Measurements from ENCODE around the gene CENPN. TPM values are rescaled to one million over a fixed set of nuclear protein-coding genes. Genes with fewer than 3 reads are reported as not detected.

Gene CENPN
- total RNA-seq, 1 experiment from 2014 or later, result 63.1 TPM

GRCh38 chr16:80991792-80992430 is 15.1 kb upstream of the CENPN start:
- intact Hi-C loops (cut with micrococcal nuclease), result no loop called here
- BruUV-seq (replicated peaks), result no TSS peak
- CTCF ChIA-PET, result no interaction called here

GRCh38 chr16:80992676-80993293 is 14.2 kb upstream of the CENPN start:
- no peak overlapping the region for H3K27ac ChIP-seq (ENCODE audit: low read length)
- BruUV-seq (replicated peaks), result no TSS peak
- H3K36me3 ChIP-seq (ENCODE audit: low read depth, low read length), result peaks cover 5% of the 10 kb centered on the region; the same call in 1 of the 2 replicates
- no peaks in the 10 kb centered on the region for H4K20me1 ChIP-seq (ENCODE audit: low read length)
- intact Hi-C loops (cut with micrococcal nuclease), result no loop called here
- H3K4me1 ChIP-seq (ENCODE audit: insufficient read depth, low read length), result peaks cover 8% of the 10 kb centered on the region
- no peaks in the 10 kb centered on the region for H3F3A ChIP-seq (ENCODE audit: low read length, unreplicated experiment)
- no peaks in the 10 kb centered on the region for H3K9me3 ChIP-seq (ENCODE audit: low read length)
- ChIA-PET CTCF (no interaction called here), POLR2A (ENCODE audit: unreplicated experiment) (no interaction called here)
- H3K4me3 ChIP-seq (ENCODE audit: low read length), result no peak overlapping the region
- H2AFZ ChIP-seq (ENCODE audit: low read length), result no peak overlapping the region
- no peak overlapping the region for H3K4me2 ChIP-seq (ENCODE audit: low read length)
- ATAC-seq (no peak), DNase-seq (no peak)
- peaks cover 80% of the 10 kb centered on the region for H3K79me2 ChIP-seq (ENCODE audit: low read length)
- no peaks in the 10 kb centered on the region for H3K27me3 ChIP-seq (ENCODE audit: low read length)
- TF ChIP-seq EZH2phosphoT487 (IDR thresholded peaks at IDR 0.05; ENCODE audit: borderline replicate concordance, low read length) (no peak), CTCF (conservative IDR thresholded peaks at IDR 0.05; ENCODE audit: low read depth, low read length) (no peak)
- H3K9me2 ChIP-seq (replicated peaks; ENCODE audit: low read length), result no peaks in the 10 kb centered on the region
- no peak overlapping the region for H3K9ac ChIP-seq (ENCODE audit: low read length)

More at GRCh38 chr16:80991792-80992430, 15.1 kb upstream of the CENPN start:
- Histone ChIP-seq H3K36me3 (ENCODE audit: low read depth, low read length) (peaks cover 5% of the 10 kb centered on the region; the same call in 1 of the 2 replicates), H3K4me1 (ENCODE audit: insufficient read depth, low read length) (peaks cover 8% of the 10 kb centered on the region), H3K27ac (ENCODE audit: low read length) (no peak overlapping the region), H3F3A (ENCODE audit: low read length, unreplicated experiment) (no peaks in the 10 kb centered on the region), H3K9me2 (replicated peaks; ENCODE audit: low read length) (no peaks in the 10 kb centered on the region), H3K79me2 (ENCODE audit: low read length) (peaks cover 73% of the 10 kb centered on the region), H3K27me3 (ENCODE audit: low read length) (no peaks in the 10 kb centered on the region), H3K4me3 (ENCODE audit: low read length) (no peak overlapping the region), H2AFZ (ENCODE audit: low read length) (no peak overlapping the region), H3K9me3 (ENCODE audit: low read length) (no peaks in the 10 kb centered on the region), H3K4me2 (ENCODE audit: low read length) (no peak overlapping the region), H3K9ac (ENCODE audit: low read length) (no peak overlapping the region), H4K20me1 (ENCODE audit: low read length) (no peaks in the 10 kb centered on the region)
- no peak for DNase-seq
- TF ChIP-seq CTCF (conservative IDR thresholded peaks at IDR 0.05; ENCODE audit: low read depth, low read length), result no peak
- TF ChIP-seq EZH2 (IDR thresholded peaks at IDR 0.05; ENCODE audit: low read length, unreplicated experiment), result no peak
- no peak for TF ChIP-seq EZH2phosphoT487 (IDR thresholded peaks at IDR 0.05; ENCODE audit: borderline replicate concordance, low read length)
- POLR2A ChIA-PET (ENCODE audit: unreplicated experiment), result no interaction called here
- ATAC-seq, result no peak

- Histone ChIP-seq H3K27me3 (ENCODE audit: low read length) (no peaks in the 10 kb centered on the region), H3K79me2 (ENCODE audit: low read length) (peaks cover 81% of the 10 kb centered on the region), H3K4me1 (ENCODE audit: insufficient read depth, low read length) (peaks cover 8% of the 10 kb centered on the region), H3K9me2 (replicated peaks; ENCODE audit: low read length) (no peaks in the 10 kb centered on the region), H2AFZ (ENCODE audit: low read length) (no peak overlapping the region), H3K9ac (ENCODE audit: low read length) (no peak overlapping the region), H4K20me1 (ENCODE audit: low read length) (no peaks in the 10 kb centered on the region), H3K9me3 (ENCODE audit: low read length) (no peaks in the 10 kb centered on the region), H3K27ac (ENCODE audit: low read length) (no peak overlapping the region), H3K36me3 (ENCODE audit: low read depth, low read length) (peaks cover 5% of the 10 kb centered on the region; the same call in 1 of the 2 replicates), H3K4me3 (ENCODE audit: low read length) (no peak overlapping the region), H3K4me2 (ENCODE audit: low read length) (no peak overlapping the region), H3F3A (ENCODE audit: low read length, unreplicated experiment) (no peaks in the 10 kb centered on the region)
- DNase-seq (no peak), ATAC-seq (no peak)
- ChIA-PET POLR2A (ENCODE audit: unreplicated experiment) (no interaction called here), CTCF (no interaction called here)
- no TSS peak for BruUV-seq (replicated peaks)
- intact Hi-C loops (cut with micrococcal nuclease), result no loop called here
- no peak for TF ChIP-seq EZH2phosphoT487 (IDR thresholded peaks at IDR 0.05; ENCODE audit: borderline replicate concordance, low read length)
- TF ChIP-seq CTCF (conservative IDR thresholded peaks at IDR 0.05; ENCODE audit: low read depth, low read length), result no peak
- TF ChIP-seq EZH2 (IDR thresholded peaks at IDR 0.05; ENCODE audit: low read length, unreplicated experiment), result no peak
These were observed 13.7 kb upstream of the CENPN start for GRCh38 chr16:80993307-80993706.
